ENCODE measurements around the gene ATP2B3. TPM values are rescaled to one million over a fixed set of nuclear protein-coding genes. Genes with fewer than 3 reads are reported as not detected.

Gene ATP2B3
- total RNA-seq, 2 donors from 2014 or later = not detected

DNA sequence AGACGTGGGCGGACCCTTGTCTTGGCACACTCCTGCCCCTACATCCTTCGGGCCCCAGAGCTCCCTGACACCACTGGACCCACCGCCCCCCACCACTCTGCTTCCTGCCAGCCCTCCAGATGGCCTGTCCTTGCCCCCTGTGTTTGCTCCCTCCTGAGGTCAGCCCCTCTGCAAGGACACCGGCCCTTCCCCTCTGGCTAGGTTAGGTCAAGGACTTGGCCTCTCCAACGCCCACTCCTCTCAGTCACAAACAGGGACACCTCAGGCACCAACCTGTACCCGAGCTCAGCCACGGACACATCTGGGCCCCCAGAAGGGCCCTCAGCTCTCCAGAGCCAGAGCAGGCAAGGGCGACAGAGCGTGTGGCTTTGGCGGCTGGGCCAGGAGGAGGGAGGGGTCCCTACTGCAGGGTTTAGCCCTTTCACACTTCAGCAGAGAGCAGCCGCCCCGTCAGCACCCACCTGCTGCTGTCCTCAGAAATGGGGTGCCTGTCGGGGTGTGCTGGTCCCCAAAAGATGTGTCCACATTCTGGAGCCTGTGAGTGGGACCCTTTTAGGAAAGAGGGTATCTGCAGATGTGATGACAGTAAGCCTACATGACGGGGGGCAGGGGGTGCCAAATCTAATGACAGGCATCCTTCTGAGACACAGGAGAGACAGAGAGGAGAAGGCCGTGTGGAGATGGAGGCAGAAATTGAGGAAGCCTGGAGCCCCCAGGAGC lies 106.0 kb downstream of the ATP2B3 start:
- Mint-ChIP-seq H3K4me3 (no peak overlapping the region), H3K27me3 (no peaks in the 10 kb centered on the region), H3K36me3 (ENCODE audit: low read depth) (no peaks in the 10 kb centered on the region), H3K27ac (no peak overlapping the region), H3K9me3 (no peaks in the 10 kb centered on the region), H3K4me1 (no peaks in the 10 kb centered on the region)
- no peak for ATAC-seq (replicated peaks)

DNA sequence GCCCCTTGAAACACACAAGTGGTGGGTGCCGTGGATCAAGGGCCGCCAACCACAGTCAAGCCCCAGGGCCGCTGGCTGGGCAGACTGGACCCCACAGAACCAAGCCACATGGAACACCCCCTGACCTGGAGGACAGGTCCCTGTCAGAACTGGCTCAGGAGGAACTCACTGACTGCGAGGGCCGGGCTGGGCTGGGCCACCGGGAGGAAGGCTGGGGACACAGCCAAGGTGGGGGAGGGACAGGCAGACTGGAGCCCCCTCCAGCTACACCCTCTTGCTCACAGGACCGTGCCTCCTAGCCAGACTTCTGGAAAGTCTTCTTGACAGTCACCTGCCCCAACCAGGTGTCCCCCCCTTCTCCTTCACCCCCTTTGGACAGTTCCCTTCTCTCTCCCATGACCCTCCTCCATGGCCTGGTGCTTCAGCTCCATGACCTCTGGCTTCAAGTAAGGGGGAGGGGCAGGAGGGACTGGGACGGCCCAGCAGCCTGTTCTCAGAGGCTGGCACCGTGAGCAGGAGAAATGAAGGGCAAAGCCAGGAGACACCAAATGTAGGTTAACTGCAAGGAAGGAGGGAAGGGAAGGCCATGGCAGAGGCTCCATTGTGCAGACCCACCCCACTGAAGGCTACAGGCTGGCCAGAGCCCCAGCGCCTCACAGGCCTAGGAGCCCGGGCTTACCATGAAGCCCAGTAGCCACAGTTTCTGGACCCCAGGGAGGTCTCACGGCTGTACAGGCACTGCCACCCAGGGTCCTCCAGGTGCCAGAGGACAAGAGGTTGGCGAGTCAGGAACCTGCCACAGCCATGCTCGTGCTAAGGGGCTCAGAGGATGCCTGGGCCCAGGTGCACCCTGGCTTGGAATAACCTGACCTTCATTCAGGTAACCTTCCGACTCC lies 107.0 kb downstream of the ATP2B3 start:
- Mint-ChIP-seq H3K27me3 (no peaks in the 10 kb centered on the region), H3K36me3 (ENCODE audit: low read depth) (no peaks in the 10 kb centered on the region), H3K27ac (no peak overlapping the region), H3K9me3 (no peaks in the 10 kb centered on the region), H3K4me1 (no peaks in the 10 kb centered on the region), H3K4me3 (no peak overlapping the region)
- ATAC-seq (replicated peaks) = no peak

DNA sequence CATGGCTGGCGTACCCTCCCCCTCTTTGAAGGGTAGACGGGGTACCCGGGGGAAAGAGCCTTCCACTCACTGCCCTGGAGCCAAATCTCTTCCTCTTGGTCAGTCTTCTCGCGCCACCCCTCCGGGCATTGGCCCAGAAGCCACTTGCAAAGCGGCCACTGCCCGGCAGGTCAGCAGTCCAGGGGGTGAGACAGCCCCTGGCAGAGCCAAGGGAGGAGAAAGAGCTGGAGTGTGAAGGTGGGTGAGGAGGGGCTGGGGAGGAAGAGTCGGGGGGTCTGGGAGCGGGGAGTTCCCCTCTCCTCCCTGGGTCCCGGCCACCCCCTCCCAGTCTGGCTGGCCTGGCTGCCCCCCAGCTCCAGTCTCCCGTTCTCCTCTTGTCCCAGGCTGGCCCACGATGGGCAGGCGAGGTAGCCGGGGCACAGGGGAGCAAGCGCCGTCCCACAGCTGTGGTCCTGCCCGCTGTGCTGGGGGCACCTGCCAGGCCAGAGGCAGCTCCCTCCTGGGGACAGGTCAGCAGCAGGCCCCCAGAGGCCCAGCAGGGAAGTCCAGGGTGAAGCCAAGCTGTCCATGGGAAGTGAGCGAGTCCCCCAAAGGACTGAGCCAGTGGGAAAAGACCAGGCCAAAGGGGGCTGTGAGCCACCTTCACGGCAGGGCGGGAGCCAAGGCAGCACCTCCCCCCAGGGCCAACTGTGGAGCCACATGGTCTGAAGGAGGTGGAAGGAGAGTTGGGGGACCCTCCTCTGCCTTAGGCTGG lies 108.0 kb downstream of the ATP2B3 start:
- no peaks in the 10 kb centered on the region for H3K27me3 Mint-ChIP-seq
- no peaks in the 10 kb centered on the region for H3K36me3 Mint-ChIP-seq (ENCODE audit: low read depth)
- H3K27ac Mint-ChIP-seq = no peak overlapping the region
- ATAC-seq (replicated peaks) = no peak
- H3K4me1 Mint-ChIP-seq = no peaks in the 10 kb centered on the region
- H3K9me3 Mint-ChIP-seq = no peaks in the 10 kb centered on the region
- H3K4me3 Mint-ChIP-seq = no peak overlapping the region

DNA sequence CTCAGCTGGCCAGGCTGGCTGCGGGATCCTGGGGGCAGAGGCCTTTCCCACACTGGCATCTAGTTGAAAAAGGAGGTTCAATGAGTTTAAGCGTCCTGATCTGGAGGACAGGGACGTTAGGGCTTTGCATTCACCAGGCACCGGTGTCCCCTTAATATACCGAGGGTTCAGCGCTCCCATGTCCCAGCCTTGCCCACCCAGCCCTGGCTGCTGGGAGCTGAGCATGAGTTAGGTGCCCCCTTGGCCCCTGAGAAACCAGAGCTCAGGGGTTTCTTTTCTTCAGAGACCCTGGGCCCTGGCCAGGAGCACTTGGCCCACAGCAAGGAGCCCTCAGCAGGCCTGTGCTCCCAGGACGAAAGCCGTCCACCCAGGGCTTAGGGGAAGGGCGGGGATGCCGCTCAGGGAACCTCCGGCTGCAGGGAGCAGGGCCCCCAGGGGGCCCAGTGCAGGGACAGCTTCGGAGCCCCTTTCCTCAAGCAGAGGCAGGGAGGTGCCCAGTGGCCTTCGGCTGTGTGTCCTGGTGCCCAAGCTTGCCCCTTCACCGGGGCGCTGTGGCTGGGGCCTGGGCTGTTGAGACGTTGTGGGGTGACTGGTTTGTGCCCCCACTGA lies 108.7 kb downstream of the ATP2B3 start:
- H3K4me3 Mint-ChIP-seq = no peak overlapping the region
- H3K4me1 Mint-ChIP-seq = no peaks in the 10 kb centered on the region
- H3K27me3 Mint-ChIP-seq = peaks cover 2% of the 10 kb centered on the region
- no peak overlapping the region for H3K27ac Mint-ChIP-seq
- no peaks in the 10 kb centered on the region for H3K9me3 Mint-ChIP-seq
- H3K36me3 Mint-ChIP-seq (ENCODE audit: low read depth) = no peaks in the 10 kb centered on the region
- ATAC-seq (replicated peaks) = no peak

DNA sequence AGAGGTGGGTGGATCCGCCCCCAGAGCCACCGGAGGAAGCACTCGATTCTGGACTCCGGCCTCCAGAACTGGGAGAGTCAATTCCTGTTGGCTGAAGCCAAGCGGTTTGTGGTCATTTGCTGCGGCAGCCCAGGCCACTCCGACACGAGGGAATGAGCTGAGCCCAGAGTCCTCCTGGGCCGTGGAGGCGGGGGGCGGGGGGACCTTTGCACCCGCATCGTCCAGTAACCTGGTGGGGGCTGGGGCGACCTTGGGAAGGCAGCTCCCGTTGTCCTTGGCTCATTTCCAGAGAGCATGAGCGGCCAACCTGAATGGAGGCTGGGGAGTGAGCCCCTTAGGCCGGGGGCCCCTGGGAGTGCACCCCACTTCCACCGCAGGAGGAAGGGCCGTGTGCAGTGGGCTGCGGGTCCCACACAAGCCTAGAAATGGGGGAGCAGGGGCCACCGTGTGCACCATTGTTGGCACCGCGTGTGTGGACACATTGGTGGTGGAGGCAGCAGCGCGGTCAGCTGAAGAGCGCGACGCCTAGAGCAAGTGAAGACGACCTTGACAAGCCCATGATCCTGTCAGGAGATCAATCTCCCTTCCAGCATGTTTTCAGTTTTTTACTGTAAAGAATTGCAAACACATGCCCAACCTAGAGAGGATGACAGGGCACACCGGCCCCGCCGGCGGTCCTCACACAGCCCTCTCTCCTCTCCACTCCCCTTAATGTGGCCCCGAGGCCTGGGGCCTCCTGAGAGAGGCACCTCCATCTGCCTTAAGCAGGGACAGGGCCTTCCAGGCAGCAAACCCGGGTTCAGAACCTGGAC lies 109.6 kb downstream of the ATP2B3 start:
- Mint-ChIP-seq H3K4me1 (no peaks in the 10 kb centered on the region), H3K4me3 (no peak overlapping the region), H3K9me3 (no peaks in the 10 kb centered on the region), H3K27ac (no peak overlapping the region), H3K27me3 (peaks cover 3% of the 10 kb centered on the region), H3K36me3 (ENCODE audit: low read depth) (no peaks in the 10 kb centered on the region)
- no peak for ATAC-seq (replicated peaks)

DNA sequence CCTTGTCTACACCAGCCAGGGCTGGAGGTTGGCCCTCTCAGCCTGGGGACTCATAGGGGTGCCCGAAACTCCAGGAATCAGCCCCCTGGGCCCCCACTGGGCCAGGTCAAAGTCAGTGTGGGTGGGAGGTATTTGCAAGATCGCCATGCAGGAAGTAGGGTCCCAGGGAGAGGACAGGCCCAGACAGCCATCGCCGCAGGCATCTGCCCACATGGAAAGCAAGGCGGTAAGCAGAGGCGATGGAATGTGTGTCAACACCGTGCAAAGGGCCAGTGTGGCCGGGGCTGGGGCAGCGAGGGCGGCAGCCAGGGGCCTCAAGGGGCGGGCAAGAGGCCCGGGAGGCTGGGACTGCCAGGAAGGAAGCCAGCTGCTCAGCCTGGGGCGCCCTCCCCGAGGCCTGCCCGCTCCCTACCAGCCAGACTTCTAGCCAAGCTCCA lies 110.3 kb downstream of the ATP2B3 start:
- no peak overlapping the region for H3K27ac Mint-ChIP-seq
- H3K27me3 Mint-ChIP-seq = peaks cover 3% of the 10 kb centered on the region
- no peak overlapping the region for H3K4me3 Mint-ChIP-seq
- no peak for ATAC-seq (replicated peaks)
- H3K9me3 Mint-ChIP-seq = no peaks in the 10 kb centered on the region
- no peaks in the 10 kb centered on the region for H3K36me3 Mint-ChIP-seq (ENCODE audit: low read depth)
- H3K4me1 Mint-ChIP-seq = no peaks in the 10 kb centered on the region

DNA sequence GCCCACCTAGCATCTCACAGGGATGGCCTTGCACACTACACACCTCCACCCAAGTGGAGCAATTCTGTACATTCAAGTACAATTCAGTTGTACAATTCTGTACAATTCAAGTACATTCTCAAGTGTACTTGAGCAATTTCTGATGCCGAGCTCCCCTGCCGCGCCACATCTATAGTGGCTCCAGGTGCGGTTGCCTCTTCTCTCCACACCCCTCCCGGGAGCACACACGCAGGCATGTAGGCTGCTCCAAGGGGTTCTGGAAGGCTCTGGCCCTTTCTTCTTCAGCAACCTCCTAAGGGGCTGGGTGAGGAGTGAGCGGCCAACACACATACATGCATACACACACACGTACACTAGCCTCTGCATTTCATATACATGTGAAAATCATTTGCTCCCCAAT lies 110.7 kb downstream of the ATP2B3 start:
- H3K27me3 Mint-ChIP-seq = peaks cover 3% of the 10 kb centered on the region
- H3K9me3 Mint-ChIP-seq = no peaks in the 10 kb centered on the region
- H3K4me1 Mint-ChIP-seq = no peaks in the 10 kb centered on the region
- no peak for ATAC-seq (replicated peaks)
- H3K4me3 Mint-ChIP-seq = no peak overlapping the region
- H3K27ac Mint-ChIP-seq = no peak overlapping the region
- no peaks in the 10 kb centered on the region for H3K36me3 Mint-ChIP-seq (ENCODE audit: low read depth)

DNA sequence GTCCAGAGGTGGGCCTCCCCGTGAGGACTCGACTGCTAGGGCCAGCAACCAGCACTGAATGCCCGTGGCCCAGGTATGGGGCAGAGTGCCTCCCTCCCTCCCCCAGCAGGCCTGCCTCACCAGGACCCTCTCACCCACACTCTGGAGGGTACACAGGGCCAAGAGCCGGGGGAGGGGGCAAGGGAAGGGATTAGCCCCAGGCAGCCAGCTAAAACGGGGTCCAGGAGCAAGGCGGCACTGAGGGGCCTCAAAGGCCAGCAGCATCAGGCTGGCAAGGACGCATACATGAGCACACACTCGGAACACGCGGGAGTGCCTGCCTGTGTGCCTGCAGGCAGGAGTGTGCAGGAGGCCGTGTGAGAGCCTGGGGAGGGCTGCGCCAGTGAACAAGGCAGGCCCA lies 111.2 kb downstream of the ATP2B3 start:
- ATAC-seq (replicated peaks) = no peak
- Mint-ChIP-seq H3K4me1 (no peaks in the 10 kb centered on the region), H3K27ac (no peak overlapping the region), H3K4me3 (no peak overlapping the region), H3K27me3 (peaks cover 3% of the 10 kb centered on the region), H3K9me3 (no peaks in the 10 kb centered on the region), H3K36me3 (ENCODE audit: low read depth) (no peaks in the 10 kb centered on the region)

DNA sequence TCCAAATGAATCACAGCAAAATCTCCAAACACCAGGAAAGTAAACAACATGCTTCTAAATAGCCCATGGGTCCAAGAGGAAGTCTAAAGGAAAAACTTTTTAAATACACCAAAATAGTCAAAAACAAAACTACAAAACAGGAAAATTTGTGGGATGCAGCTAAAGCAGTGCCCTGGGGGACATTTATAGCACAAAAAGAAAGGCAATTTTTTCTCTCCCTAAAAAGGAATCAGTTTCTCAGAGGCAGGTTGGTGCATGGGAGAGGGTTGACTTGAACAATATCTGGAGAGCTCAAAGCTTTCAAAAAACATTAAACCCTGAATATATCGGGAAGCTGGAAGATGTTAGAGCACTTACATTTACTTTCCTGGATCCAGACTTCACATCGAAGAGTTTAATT lies 113.9 kb downstream of the ATP2B3 start:
- no peak for ATAC-seq (replicated peaks)
- Mint-ChIP-seq H3K27me3 (peaks cover 3% of the 10 kb centered on the region), H3K27ac (no peak overlapping the region), H3K4me1 (no peaks in the 10 kb centered on the region), H3K4me3 (no peak overlapping the region), H3K36me3 (ENCODE audit: low read depth) (no peaks in the 10 kb centered on the region), H3K9me3 (no peaks in the 10 kb centered on the region)

DNA sequence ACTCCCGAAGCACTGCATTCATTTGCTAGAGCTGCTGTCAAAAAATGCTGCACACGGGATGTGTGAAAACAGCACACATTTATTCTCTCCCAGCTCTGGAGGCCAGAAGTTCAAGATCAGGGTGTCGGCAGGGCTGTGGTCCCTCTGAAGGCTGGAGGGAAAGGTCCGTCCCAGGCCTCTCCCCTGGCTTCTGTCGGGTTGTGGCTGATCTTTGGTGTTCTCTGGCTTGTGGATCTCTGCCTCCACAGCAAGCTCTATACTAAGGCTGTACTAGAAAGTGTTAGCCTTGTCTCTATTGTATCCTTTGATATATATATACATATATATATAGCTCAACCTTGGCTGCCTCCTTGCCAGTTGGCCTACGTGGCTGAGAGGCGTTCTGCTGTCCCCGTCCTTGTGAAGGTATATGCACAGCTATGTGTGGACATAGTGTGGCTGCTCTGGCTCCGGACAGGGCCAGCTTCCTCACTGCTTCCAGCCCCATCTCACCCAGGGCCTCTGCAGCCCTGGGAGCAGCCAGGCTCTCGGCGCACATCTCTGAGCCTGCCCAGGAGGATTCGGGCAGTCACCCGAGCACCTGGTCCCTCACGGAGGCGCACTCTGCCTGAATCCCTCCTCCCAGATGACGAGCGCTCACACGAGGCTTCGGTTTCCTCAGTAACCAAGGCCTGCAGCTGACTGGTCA lies 114.6 kb downstream of the ATP2B3 start:
- H3K27me3 Mint-ChIP-seq = peaks cover 3% of the 10 kb centered on the region
- no peaks in the 10 kb centered on the region for H3K9me3 Mint-ChIP-seq
- H3K36me3 Mint-ChIP-seq (ENCODE audit: low read depth) = no peaks in the 10 kb centered on the region
- H3K27ac Mint-ChIP-seq = no peak overlapping the region
- ATAC-seq (replicated peaks) = no peak
- H3K4me1 Mint-ChIP-seq = no peaks in the 10 kb centered on the region
- no peak overlapping the region for H3K4me3 Mint-ChIP-seq

Other genes with a start within 250 kb of the ATP2B3 start
- not detected for gene PNMA6F, start 195.9 kb upstream of the ATP2B3 start, total RNA-seq
- 10 to 100 TPM; 16.6 to 20.8 TPM for gene ZNF275, start 183.5 kb upstream of the ATP2B3 start, total RNA-seq
- gene PNMA6E, start 116.3 kb upstream of the ATP2B3 start, total RNA-seq = not detected
- 1 to 10 TPM; 2.0 to 2.8 TPM for gene ZFP92, start 106.2 kb upstream of the ATP2B3 start, total RNA-seq
- gene TREX2, start 71.6 kb upstream of the ATP2B3 start, total RNA-seq = 1 to 10 TPM; 2.5 TPM
- 10 to 100 TPM; 21.2 to 67.4 TPM for gene HAUS7, start 47.1 kb upstream of the ATP2B3 start, total RNA-seq
- gene BGN, start 22.7 kb upstream of the ATP2B3 start, total RNA-seq = not detected
- 10 to 100 TPM in 1 of 2 donors, 1 to 10 TPM in 1; 9.1 to 26.4 TPM for gene CCNQ, start 81.5 kb downstream of the ATP2B3 start, total RNA-seq
- under 1 TPM in 1 of 2 donors, not detected in 1; 0.13 TPM for gene DUSP9, start 129.6 kb downstream of the ATP2B3 start, total RNA-seq
- gene PNCK, start 156.2 kb downstream of the ATP2B3 start, total RNA-seq = 10 to 100 TPM in 1 of 2 donors, 1 to 10 TPM in 1; 1.6 to 16.7 TPM
- gene SLC6A8, start 170.3 kb downstream of the ATP2B3 start, total RNA-seq = 10 to 100 TPM in 1 of 2 donors, 1 to 10 TPM in 1; 1.1 to 26.1 TPM
- 100 to 1,000 TPM; 115 to 170 TPM for gene BCAP31, start 206.7 kb downstream of the ATP2B3 start, total RNA-seq
- gene ABCD1, start 207.2 kb downstream of the ATP2B3 start, total RNA-seq = 1 to 10 TPM; 6.7 to 9.4 TPM
- gene PLXNB3, start 246.6 kb downstream of the ATP2B3 start, total RNA-seq = 1 to 10 TPM in 1 of 2 donors, under 1 TPM in 1; 0.45 to 7.9 TPM